HG03045 (cell line): Measurements from ENCODE around the gene SUGP2.

Experiments
- ATAC-seq: cut with Tn5 transposase; IDR thresholded peaks from one replicate; pipeline ENCODE4 v1.9.1; 2021; ENCODE audit warnings: mild to moderate bottlenecking, moderate library complexity; ENCODE audit not compliant: unreplicated experiment

SUGP2 gene

DNA sequence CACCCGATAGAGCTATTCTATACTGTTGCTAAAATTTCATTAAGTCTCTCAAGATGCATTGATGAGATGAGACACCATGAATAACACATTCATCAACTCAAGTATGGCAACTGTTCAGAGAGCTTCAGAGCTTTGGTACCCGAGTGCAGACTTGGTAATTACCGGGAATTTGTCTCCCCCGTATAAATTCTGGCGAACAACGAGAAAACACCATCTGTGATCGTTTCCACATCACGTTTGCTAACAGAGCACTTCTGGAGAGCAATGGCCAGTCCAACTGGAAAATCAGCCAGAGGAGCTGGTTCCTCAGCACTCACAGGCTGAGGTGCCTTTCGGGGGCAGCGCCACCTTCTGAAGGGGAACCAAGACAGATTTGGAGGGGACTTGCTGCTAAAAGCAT lies 40.2 kb downstream of the SUGP2 start:
- ATAC-seq = no peak

DNA sequence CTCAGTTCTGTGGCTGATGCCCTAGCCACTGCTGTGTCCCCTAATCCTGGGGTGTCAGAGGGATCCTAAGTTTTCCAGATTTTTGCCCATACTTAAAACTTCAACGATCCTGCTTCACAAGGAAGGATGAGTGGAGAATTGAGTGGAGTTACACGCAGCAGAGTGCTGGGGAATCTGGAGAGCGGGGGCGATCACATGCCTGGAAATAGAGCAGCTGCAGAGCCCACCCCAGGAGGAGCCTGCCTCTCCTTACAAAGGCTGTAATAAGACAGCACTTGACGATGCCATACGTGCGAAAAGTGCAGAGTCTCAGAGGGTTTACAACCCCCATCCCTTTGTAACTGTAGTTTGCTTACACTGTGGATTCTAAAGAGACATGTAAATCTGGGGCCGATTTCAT lies 40.6 kb downstream of the SUGP2 start:
- ATAC-seq = no peak

DNA sequence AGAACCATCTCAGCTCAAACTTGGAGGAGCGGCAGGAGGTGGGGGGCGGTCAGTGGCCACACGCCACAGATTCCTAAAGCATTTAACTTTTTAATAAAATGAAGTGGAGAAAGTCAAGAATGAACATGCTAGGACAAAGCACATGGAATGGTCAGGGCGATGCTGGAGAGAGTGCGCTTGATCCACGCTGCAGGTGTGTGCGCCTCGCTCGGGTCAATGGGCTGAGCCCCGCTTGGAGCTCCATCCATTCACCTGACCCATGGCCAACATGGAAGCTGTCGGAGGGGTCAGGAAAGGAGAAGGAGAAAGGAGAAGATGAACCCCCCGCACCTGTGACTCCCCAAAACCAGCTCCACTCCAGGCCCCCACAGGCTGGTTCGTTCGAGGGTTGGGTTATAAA lies 41.8 kb downstream of the SUGP2 start:
- no peak for ATAC-seq

DNA sequence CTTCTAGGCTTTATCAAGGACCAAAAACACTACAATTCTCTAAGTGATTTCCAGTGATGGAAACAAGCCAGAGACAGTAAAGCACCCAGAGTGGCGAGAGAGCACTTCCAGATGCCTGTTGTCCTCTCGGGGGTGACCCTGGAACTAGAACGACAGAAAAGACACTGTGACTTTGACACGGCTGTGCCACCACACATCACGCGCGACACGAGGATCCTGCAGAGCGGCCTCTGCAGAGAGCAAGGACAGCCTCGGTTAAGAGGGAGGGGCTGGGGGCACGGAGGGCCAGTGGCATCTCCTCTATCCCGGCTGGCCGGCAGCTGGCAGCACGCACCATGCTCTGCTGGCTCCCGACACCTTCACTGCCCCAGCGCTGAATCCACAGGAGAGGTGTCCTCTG lies 42.3 kb downstream of the SUGP2 start:
- no peak for ATAC-seq

DNA sequence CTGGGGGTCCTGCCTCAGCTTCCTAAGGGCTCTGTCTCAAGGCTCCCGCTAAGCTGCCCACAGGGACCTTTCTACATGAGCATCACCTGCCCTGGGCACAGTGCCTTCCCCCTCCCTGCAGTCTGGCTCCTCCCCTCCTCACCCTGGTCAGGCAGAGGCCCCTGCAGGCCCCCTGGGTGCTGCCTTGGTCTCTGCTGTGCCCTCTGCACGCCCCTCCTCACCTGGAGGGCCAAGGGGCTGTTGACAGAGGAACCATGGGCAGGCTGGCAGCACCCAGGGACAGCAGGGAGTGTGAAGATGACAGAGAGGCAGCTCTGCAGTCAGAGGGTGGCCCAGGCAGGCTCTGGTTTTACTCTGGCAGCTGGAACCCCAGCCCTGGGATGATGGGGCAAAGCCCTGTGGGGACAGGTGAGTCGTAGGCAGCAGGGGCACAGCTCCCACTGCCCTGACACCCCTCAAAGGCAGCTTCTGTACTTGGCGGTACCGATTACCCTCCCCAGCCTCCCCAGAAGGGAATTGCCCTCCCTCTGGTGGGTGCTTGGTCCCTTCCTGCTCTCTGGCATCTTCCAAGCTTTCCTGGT lies 43.1 kb downstream of the SUGP2 start:
- no peak for ATAC-seq

DNA sequence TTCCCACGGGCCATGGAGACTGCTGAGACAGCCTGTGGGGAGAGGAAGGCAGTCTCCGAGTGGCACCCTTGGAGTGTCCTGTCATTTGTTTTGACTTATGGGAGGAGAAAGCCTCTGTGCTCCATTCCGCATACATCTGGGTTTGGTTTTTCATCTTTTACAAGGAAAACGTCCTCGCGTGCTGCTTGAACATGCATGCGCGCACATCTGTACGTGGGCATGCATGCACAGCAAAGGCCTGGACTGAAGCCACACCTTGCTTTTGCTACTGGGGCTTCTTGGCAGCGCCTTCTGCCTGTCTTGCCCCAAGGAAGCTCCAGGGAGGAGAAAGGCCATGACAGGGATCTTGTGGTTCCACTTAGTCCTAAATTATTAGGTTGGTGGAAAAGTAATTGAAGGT lies 44.0 kb downstream of the SUGP2 start:
- ATAC-seq = no peak

DNA sequence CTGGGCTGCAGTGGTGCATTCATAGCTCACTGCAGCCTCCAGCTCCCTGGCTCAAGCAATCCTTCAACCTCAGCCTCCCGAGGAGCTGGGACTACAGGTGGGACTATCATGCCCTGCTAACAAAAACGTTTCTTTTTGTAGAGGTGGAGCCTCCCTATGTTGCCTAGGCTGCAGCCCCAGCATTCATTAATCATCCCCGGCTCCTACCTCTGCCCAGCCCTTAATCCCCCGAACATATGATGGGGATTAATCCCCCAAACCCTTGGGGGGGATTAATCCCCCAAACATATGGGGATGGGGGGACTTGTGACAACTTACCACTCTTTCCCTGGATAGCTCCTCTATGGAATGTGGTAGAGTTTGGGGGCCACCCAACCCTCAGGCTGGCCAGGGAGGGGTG lies 45.9 kb downstream of the SUGP2 start:
- no peak for ATAC-seq

DNA sequence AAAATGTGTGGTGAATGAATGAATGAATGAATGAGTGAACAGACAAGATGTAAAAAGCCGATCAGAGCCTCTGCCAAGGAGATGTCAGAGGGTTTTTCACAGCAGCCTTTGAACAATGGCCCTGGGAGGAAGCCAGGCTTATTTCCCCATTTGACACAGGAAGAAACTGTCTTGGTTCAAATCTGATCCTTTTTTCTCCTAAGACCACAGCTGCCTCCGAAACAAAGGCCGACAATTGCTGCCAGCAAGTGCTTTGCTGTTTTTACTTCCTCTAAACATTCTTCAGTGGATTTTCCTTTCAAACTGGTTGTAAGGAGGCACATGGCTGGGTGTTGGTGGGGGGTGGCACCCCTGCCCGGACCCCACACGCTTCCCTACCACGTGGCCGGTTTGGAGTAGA lies 48.1 kb downstream of the SUGP2 start:
- ATAC-seq = no peak

DNA sequence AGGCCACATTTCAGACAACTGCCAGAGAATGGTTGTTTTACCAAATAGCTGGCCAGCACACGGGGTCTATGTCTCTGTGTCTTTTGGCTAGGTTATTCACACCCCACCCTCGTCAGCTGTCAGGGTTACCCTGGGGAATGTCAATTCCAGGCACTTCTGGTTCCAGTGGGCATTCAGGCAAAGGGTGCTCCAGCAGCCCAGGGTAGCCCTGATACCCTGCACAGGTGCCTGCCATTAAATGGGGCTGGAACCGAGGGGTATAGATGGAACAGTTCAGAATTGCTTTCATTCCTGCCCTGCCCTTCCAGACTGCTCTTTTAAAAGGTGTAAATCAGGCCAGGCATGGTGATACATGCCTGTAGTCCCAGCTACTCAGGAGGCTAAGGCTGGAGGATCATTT lies 49.1 kb downstream of the SUGP2 start:
- no peak for ATAC-seq

DNA sequence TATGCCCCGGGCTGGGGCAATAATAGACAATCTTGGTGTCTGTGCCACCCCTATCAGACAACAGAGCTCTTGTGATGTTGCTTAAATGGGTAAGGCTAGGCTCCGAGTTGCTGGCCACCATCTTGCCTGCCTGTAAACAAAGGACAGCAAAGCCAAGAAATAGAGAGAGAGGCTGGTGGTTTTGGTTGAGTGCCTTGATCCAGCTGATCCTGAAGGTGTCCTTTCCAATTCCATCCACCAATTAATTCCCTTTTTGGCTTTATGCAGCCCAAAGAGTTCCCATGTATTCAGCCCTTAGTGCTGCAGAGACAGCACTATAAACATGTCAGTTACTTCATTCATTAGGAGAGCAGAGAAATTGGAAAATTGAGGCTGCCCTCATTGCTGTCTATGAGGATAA lies 50.6 kb downstream of the SUGP2 start:
- ATAC-seq = no peak

DNA sequence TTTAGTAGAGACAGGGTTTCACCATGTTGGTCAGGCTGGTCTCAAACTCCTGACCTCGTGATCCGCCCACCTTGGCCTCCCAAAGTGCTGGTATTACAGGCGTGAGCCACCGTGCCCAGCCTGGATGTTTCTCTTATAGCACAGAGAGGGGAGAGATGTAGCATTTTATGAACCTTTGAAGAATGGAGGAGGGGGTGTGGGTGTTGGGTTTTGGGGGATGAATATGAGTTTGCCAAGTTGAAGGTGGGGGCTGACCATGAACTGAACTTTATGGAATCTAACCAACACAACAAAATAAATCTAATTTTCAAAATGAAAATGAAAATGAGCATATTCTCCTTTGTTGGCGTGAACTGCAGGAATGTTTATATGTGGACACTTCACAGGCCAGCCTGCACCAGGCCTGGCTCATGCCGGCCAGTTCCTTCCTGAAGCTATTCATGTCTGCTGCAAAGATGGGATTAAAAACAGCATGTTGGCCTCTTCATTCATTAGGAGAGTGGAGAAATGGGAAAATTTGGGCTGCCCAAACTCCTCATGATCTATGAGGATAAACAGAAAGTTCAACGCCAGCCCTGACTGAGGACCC lies 52.8 kb downstream of the SUGP2 start:
- no peak for ATAC-seq

DNA sequence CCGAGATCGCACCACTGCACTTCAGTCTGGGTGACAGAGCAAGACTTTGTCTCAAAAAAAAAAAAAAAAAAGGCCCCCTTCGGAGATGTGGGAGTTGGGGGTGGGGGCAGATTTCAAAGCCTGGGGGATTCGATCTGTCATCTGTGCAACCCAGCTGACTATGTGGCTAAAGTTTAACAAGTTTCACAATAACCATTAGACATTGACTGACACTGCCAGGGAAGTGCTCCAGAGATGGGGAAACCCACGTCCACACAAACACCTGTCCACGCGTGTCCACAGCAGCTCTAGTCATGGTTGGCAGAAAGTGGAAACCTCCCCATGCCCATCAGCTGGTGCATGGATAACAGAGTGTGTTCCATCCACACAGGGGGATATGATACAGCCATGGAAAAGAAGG lies 54.7 kb downstream of the SUGP2 start:
- no peak for ATAC-seq

DNA sequence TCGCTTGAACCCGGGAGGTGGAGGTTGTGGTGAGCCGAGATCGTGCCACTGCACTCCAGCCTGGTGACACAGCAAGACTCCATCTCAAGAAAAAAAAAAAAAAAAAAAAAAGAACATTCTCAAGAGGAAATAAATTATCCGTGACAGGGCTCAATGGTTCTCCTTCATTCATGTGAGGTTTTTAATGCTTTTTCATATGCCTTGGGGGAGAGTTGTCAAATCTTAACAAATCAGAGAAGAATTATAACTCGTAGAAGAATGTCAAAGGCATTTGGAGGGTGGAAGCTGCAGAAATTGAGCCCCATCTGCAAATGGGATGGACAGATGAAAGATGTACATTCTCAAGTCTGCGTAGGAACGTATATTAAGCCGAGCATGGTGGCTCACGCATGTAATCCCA lies 57.4 kb downstream of the SUGP2 start:
- ATAC-seq = no peak

DNA sequence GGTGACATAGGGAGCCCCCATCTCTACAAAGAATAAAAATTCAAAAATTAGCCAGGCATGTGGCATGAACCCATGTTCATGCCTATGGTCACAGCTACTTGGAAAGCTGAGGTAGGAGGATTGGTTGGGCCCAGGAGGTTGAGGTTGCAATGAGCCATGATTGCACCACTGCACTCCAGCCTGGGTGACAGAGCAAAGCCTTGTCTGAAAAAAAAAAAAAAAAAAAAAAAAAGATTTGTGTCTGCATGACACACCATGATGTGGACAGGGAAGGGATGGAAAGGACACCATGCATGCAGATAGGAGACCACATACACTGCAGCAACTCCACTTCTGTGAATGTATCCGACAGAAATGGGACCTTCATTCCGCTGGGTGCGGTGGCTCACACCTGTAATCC lies 58.3 kb downstream of the SUGP2 start:
- ATAC-seq = no peak

DNA sequence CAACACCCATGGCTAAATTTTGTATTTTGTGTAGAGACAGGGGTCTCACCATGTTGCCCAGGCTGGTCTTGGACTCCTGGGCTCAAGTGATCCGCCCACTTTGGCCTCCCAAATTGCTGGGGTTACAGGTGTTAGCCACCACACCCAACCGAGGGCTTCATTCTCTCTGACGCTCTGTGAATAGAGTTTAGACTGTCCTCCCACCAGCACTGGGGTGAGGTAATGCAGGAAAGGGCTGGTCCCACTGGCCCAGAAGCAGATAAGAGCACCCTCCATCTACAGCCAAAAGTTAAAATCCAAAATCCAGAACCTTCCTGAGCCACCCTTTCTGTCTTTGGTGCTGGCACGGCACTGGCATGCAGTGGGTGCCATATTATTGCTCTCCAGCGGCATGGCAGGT lies 60.5 kb downstream of the SUGP2 start:
- ATAC-seq = no peak

DNA sequence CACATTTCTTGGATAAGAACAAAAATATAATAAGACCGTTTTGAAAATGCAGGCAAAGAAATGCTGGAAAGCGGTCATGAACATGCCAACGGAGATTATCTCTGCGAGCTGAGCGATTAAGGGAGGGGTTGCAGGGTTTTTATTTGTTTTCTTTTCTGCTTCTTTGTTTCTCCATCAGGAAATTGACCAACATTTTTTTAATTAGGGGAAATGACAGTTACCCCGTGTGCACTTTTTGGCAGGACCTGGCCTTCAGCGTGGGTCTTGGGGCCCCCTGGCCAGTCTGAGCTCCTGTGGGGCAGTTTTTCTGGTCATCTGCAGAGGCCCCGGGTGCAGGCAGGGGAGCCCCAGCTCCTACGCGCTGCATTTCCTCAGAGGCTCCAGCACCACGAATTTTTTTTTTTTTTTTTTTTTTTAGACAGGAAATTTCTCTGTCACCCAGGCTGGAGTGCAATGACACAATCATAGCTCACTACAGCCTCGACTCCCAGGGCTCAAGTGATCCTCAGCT lies 61.0 kb downstream of the SUGP2 start:
- ATAC-seq = no peak

DNA sequence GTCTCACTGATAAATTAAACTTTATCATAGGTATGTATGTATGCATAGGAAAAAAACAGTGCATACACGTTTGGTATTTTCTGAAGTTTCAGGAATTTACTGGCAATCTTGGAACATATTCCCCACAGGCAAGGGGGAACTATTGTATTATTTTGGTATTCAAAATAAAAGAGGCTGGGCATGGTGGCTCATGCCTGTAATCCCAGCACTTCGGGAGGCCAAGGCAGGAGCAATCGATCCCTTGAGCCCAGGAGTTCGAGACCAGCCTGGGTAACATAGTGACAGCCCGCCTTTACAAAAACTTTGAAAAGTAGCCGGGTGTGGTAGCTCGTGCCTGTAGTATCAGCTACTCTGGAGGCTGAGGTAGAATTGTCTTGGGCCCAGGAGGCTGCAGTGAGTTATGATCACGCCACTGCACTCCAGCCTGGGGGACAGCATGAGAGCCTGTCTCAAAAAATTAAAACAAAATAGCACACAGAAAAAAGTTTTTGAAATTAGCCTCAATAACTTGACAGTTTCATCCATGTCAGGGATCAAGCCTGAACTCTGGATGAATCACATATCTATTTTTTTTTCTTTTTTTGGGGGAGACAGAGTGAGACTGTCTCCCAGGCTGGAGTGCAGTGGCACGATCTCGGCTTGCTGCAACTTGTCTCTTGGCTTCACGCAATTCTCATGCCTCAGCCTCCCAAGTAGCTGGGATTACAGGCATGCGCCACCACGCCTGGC lies 63.2 kb downstream of the SUGP2 start:
- ATAC-seq = no peak

DNA sequence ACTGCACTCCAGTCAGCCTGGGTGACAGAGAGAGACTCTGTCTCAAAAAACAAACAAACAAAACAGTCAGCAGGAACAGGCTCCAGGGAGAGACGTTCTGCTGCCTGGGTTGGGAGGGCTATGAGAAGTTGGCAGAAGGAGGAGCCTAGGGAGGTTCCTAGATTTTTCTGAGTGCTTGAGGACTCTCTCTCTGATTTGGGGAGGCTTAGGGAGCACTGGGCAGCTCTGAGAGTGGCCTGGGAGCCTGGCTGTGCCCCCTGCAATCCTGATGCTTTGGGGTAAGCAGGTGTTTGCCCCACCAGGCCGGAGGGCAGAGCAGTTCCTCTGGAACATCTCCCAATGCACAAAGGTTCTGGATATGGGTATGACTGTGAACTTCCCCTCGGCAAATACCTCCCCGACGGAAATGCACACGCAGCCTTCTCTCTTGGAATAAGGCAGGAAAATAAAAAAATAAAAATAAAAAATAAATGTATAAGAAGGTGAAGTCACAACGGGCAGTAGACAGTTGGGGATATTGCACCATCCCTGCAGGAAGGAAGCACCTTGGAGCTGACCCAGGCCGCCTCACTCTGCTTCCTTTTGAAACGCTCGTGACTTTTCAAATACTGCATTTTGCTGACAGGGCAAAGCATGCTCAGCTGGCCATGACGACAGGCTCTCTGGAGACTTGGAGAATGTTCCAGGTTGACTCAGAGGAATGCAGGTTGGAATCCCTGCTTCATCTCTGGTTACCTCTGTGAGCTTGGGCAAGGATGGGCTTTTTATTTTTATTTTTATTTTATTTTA lies 65.8 kb downstream of the SUGP2 start:
- no peak for ATAC-seq

DNA sequence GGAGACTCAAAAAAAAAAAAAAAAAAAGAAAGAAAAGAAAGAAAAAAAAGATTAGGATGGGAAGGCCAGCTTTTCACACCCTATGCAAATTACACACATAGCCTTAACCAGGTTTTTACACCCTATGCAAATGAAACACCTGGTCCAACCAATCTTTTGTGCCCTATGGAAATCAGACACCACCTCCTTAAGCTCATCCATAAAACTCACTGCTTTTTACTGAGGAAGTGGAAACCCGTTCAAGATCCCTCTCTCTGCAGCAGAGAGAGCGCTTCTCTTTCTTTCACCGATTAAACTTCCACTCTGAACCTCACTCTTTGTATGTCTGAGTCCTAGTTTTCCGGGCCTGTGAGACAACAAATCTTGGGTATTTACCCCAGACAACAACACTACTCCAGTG lies 67.0 kb downstream of the SUGP2 start:
- no peak for ATAC-seq

DNA sequence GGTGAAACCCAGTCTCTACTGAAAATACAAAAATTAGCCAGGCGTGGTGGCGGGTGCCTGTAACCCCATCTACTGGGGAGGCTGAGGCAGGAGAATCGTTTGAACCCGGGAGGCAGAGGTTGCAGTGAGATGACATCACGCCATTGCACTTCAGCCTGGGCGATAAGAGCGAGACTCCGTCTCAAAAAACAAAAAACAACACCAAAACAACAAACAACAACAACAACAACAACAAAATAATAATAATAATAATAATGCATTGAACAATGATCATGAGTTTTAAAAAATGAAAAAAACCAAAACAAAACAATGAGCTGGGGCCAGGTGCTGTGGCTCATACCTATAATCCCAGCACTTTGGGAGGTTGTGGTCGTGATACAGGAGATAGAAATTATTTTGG lies 69.2 kb downstream of the SUGP2 start:
- no peak for ATAC-seq

DNA sequence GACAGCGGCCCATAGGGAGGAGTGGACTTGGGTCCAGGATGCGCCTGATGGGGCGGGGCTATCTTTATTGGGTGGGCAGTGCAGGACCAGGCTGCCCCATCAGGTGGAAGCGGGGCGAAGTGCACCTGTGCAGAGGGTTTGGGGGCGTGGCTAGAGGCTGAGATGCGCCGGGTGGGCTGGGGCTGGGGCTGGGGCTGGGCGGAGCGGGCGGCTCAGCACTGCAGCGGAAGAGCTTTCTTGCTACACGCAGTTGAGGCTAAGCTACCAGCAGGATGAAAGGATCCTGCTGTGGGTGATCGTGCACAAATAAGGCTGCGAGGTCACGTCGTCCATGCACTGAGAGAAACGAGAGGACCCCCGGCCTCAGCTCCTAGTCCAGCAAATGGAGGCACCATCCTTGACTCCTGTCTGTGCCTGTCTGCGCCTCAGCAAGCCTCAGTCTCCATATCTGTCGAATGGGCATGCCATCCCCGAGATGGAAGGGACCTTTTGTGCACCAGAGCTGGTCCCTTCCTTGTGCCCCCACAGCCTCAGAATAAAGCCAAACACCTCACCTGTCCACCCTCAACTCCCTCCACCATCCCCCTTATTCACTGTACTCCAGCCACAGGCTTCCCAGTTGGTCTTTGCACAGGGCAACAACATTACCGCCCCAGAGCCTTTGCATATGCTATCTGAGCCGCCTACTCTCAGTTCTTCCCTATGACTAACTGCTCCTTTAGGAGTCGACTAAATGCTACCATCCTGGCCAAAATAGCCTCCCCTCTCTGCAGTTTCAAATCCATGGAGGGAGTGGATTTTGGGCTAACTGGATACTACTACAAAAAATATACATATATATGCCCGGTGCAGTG lies 71.3 kb downstream of the SUGP2 start:
- no peak for ATAC-seq
